ENCODE data around the gene PRKG1.
"Not testable (repeated sequence)": the region's sequence is repeated elsewhere in the genome, so short reads cannot be mapped to it uniquely, and the experiment has no call there.

The PRKG1 gene

DNA sequence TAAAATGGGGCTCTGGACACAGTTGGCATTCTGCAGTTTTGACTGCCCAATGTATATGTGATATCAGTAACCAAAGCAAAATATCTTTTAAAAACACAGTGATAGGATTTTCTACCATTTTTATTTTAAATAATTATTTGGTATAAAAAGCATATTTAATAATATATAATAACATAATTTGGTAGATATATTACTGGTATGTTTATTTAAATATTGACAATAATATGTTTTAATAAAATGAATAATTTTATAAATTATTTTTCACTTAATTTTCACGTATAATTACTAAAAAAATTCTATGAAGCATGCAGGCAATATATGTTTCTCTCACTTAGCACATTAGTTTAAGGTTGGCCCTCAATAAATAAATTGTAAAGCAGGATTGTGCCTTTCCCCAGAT, 269.1 kb downstream of the PRKG1 start:
- no peak for DNase-seq

DNA sequence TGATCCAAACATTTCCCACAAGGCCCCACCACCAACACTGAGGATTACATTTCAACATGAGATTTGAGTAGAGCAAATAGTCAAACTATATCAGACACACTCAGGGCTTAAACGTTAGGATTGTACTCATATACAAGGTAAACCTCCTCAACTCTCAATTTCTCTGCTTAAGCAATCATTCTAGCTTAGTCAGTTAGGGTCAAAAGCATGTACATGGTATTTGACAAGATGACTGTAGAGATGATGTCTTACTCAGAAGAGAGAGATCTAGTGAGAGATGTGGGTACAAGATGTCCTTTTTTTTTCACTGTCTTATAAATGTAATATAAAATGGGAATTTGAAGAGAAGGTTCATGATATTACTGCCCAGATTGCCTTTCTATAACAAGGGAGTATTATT, 270.1 kb downstream of the PRKG1 start:
- DNase-seq, result no peak

DNA sequence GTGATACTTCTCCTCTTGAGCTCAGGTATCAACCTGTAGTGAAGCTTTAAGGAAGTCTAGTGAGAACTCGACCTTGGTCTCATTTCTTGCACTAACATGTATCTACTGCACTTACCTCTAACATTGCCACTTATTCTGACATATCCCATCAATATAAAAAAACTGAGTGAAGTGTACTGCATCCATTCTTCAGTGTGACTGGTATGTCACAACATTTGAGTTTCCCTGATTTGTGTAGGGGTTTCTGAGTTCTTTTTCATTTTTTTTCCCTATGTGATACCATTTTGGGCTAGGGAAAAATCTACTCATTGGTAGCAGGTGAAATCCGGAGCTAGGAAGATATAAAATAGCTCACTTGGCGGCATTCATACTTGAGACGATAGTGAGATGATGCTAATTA, 274.3 kb downstream of the PRKG1 start:
- no peak for DNase-seq

DNA sequence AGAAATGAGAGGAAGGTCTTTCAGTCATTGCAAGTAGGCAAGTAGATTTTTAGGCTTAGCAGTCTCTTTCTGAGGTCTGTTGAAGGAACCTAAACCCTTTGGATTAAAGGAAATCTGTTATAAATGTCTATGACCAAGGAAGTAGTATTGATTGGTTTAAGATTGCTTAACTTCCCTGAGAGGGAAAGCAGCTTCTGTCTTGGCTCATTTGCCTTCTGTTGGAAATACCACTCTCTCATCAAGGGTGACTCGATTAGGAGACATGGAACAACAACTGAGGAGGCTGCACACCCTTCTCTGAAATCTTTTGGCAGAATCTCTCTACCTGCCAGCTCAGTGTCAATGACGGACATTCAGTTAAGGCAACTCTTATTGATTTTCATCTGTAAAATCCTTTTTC, 282.9 kb downstream of the PRKG1 start:
- no peak for DNase-seq

DNA sequence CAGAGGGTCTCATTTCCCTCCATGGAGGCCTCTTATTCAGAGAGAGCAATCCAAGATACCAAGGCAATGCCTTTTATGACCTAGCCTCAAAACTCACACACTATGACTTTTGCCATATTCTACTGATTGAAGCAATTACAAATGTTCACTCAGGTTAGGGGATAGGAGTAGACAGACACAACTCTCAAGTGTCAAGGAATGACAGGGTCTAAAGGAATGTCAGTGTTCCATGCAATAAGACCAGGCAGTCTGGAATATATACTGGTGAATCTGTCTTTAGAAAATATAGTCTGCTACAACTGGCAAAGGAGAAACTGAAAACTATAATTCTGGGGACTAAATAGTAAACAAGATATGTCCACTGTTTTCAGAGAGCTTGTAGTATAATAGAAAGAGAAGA, 283.9 kb downstream of the PRKG1 start:
- no peak for DNase-seq

DNA sequence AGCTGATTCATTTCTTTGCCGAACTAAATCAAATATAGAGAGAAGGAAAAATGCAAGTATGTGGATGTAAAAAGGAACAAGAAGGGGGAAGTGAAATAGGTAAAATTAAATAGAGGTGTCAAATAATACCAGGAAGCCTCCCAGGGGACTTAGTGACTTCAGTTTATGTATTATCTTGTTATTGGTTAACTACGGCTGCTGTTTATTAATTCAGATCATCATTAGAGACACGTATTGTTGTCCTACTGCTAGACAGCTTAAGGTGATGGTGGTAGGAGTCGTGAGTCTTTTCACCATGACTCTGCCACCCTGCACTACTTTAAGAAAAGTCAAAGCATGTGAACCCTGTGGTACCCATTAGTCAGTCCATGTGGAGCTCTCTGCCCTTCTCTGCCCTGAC, 289.1 kb downstream of the PRKG1 start:
- DNase-seq, result no peak

DNA sequence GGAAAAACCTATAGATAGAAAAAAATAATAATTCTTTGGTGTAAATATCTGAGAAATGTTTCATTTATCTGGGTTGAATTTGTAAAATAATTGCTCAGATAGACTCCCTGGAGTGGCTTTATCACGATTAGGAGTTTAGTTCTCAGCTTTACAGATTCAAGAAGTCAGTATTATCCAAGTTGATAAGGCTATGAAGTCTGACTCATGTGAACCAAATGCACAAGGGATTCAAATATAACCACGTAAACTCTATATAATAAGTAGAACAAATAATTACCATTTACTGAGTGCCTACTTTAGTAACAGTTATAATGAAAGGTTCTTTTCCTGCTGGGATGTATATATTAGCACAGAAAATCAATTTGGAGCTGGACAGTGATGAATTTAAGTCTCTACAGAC, 290.4 kb downstream of the PRKG1 start:
- DNase-seq, result no peak

DNA sequence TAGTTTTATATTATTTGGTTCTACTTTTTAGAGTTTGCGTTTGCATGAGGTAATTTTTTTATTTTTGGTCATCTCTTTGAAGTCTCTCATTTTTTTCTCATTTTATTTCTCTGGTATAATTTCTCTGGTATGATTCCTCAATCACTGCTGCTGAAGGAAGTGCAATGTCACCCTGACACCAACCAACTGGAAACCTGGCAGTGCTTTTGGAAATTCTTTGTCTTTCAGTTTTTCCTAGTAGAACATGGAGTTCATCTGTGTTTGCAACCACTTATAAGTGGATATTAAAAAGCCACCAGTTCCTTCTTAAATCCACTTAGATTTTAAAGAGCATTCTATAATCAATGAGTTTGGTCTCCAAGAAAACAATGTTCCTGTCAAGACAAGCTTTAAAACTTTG, 291.8 kb downstream of the PRKG1 start:
- DNase-seq, result no peak

DNA sequence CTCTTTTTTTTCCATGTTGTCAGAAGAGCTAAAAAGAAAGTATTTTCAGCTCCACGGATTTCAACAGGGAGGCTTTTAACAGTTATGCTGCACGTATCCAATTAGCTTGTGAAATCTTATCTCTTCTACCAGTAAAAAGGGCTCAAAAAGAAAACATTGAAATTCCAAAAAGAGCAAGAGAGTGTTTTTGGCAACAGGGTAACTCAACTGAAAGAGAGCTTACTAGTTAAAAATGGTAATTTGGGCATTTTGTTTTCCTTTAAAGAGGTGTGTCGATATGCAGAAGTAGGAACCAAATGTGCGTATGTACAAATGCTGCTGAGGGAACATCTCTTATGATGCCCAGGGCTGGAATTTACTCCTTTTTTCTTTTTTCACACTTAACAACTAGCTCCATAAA, 292.8 kb downstream of the PRKG1 start:
- no peak for DNase-seq

DNA sequence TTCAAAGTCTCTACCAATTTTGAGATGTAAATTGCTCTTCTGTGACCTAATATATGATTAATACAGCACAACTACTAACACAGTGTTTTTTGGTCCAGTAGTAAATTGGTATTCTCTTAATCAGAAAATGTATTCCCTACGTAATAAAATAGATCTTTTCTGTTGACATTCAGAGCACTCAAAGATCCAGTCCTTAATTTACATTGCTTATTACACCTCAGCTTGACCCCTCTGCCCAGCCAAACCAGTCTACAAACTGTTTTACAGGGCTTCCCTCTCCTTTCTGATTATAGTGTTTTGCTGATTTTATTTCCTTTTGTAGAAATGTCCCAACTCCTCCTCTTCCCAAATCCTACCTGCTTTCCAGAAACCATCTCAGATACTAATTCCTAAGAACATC, 293.4 kb downstream of the PRKG1 start:
- DNase-seq, result no peak

DNA sequence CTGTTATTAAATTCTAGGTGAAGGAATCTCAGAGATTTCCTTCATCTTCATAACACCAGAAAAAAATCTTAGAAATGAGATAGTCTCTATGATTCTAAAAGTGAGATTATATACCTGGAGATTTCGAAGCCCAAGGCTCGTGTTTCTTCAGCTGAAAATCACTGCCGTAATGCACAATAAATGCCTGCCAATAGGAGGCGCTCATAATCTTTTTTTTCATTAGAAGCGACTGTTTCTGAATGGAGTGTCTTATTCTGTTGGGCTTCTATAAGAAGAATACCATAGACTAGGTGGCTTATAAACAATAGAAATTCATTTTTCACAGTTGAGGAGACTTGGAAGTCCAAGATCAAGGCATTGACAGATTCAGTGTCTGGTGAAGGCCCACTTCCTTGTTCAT, 294.7 kb downstream of the PRKG1 start:
- DNase-seq, result no peak

DNA sequence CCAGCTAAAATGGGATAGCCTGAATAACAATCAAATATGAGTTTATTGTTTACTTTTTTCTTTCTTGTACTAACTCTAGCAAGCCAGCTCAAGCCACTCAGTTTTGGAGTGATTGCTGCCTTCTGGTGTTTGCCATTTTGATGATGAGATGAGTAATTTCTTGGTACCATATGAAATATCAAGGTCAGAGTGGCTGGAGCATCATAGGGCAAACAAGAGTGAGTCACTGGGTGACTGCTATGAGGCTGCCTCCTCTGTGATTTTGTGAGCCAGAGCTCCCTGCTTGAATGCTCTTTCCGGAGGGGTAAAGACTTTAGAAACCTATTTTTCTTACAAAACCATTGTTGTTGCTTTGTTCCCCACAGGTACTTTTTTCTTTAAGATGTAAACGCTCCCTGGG, 295.6 kb downstream of the PRKG1 start:
- no peak for DNase-seq

DNA sequence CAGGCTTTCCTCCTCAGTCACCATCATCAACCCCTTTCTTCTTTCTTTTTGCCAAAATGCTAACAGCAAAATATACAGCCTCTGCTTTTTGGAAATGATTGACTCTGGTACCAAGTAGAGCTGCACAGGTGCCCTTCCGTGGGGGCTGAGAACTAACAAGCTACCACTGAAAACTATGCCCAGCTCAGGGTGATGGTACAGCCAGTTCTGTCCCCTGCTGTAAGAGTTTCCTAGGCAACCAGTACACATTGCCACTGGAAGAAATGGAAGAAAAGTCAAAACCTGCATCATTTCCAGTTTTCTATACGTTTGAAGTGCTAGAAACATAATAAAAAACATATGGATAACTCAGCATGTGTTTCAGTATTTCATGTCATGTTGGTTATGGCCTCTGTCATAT, 297.5 kb downstream of the PRKG1 start:
- DNase-seq, result no peak

DNA sequence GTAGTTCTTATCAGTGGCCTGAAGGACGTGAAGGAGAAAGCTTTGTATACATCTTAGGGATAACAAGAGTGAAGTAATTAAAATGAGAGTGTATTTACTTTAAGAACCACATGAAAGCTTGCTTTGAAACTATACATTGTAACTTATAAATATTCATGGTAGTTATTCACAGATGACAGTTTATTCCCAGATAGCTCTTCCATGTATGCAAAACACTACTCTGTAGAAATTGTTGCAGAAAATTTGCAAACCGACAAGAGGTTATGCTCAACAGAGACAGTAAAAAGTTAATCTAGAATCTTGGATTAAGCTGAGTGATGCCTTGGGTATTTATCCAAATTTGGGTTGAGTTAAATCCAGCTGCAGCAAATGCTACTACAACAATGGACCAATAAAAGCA, 301.5 kb downstream of the PRKG1 start:
- DNase-seq, result no peak

DNA sequence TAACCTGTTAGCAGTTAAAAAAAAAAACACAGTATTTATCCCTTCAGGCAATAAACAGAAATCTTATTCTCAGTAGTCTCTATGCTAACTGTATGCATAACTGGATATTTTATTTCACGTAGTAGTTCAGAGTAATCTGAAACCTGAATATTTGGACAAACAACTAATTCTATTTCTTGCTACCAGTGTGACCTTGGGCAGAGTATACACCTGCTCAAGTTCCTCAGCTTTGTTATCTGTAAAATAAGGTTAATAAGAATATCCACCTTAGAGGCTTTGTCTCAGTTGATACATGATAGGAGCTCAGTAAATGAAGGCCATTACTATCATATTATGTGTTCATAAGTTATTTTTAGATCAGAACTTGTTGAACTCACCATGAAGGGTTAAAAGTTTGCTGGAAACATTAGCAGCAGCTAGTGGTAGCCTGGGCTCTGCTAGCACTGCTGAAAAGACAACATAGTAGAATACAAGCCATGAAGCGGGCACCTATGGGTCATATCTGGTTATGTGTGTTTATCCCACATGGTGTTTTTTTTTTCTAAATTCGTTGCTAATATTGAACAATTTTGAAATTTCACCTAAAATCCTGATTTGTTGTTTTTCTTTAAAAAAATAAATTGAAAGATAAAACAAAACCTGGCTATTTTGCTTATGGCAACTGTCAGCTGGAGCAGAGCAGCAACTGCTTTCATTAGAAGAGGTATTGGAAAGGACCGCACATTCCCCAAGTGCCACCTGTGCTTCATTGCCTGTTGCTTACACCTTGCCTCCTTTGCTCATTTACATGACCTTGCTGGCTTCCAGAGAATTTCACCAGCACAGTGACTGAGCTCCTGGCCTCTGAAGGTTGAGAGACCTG, 303.0 kb downstream of the PRKG1 start:
- DNase-seq, result no peak

DNA sequence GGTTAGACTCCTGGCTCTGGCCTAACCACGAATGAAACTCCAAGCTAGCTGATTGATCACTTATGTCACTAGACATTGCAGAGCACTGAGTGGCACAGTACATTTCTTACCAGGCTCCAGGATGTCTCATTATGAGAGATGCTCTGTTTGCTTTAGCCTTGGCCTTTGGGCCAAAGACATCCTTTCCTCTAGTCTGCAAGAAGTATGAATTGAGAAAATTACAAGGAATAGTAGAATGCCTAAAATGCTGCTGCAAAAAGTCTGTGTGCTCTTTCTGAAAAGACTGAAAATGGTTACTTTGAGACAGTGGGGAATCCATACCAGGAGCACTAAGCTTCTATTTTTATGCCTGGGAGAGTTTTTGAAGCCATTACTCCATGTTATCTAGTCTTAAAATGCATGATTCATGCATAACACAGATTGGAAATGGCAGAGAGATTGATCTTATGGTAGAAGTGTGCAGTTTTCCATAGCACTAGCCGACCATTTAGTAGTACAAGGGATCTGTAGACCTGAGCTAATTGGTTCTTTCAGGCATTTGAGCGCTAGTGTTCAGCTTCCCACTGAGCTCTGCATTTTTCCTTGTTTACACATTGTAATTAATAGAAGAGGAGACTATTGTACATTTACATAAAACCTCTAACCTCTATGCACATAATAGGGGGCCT, 303.8 kb downstream of the PRKG1 start:
- no peak for DNase-seq

DNA sequence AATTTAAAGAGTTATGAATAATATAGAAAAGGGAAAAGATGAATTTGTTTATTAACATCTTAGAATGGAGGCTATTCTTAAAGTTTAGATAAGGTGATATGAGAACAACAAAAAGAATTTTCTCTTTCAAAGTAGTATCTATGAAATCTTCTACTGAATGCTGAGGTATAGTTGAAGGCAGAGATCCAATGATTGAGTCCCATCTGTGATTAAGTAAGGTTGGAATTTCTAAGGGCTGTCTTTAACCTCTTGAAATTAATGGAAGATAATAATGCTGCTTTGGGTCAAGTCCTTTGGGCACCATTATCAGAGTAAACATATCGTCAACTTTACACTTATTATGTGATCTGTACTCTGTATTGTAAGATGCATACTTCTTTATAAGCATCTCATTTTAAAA, 307.9 kb downstream of the PRKG1 start:
- DNase-seq, result no peak

DNA sequence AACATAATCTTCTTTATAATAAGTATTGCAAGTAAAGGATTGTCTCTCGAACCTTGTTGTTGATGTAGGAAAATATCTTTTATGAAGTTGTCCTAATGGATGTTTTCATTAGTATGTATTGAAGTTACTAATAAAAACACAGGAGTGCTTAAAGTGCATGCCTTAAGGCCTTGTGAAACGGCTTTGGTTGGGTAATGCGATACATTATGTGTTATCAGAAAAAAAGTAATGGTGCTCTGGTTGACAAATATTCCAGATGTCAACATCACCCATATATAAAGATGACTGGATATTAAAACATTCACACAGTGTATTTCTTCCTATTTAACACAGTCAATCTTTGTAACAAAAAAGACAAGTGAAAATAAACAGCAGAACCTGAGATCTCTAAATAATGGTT, 310.7 kb downstream of the PRKG1 start:
- no peak for DNase-seq

DNA sequence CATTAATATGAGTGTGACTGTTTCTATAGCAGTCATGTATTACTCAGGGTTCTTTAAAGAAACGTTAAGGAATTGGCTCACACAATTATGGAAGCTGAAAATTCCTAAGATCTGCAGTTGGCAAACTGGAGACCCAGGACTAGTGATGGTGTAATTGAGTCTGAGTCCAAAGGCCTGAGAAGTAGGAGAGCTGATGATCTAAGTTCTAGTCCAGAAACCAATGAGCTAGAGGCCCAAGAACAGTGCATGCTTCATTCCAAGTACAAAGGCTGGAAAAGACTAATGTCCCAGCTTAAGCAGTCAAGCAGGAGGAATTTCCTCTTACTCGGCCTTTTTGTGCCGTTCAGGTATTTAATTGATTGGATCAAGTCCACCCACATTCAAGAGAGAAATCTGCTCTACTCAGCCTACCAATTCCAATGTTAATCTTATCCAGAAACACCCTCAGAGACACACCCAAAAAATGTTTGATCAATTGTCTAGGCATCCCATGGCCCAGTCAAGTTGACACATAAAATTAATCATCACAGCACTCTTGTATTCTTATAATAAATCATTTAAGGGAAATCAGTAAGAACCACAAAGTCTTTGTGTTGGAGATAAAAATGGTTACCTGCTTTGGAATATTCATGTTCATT, 312.1 kb downstream of the PRKG1 start:
- DNase-seq, result no peak

DNA sequence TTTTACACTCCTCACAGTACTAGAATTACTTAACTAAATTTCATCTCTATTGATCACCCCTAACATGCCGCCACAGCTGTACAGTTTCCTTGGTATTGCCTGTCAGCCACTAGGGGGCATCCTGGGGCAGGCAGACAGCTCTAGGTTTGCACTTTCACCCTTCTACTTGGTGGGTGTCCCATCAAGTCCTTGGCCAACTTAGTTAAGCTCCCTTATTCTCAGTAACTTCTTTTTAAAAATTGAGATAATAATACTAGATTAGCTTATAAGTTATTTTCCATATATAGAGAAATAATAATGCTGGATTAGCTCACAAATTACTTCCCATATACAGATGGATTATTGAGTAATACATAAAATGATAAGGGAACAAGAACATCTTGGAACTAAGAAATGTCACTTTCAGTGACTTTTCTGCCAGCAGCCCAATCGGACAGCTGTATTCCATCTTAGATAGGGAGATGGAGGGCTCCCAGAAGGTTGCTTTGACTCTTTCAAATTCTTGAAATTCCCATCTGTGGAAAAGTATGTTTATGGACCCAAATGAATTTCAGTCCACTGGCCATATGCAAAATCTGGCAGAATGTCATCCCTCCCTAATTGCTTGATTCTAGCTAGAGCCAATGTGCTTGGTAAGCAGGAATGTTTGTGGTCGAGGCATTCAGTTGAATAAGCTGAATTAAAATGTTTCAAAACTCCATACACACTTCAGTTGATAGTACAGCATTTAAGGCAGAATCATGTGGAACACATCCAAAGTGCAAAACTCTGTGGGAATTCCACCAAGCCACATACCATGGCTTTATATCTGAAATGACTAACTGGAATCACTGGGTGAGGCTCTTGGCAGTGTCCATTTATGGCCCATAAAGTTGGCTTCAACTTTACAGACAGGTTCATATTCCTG, 315.4 kb downstream of the PRKG1 start:
- DNase-seq, result peak; percentile 25

DNA sequence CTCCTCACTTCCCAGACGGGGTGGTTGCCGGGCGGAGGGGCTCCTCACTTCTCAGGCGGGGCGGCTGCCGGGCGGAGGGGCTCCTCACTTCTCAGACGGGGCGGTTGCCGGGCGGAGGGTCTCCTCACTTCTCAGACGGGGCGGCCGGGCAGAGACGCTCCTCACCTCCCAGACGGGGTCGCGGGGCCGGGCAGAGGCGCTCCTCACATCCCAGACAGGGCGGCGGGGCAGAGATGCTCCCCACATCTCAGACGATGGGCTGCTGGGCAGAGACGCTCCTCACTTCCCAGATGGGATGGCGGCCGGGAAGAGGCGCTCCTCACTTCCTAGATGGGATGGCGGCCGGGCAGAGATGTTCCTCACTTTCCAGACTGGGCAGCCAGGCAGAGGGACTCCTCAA, 318.7 kb downstream of the PRKG1 start:
- DNase-seq, result not testable (repeated sequence)

DNA sequence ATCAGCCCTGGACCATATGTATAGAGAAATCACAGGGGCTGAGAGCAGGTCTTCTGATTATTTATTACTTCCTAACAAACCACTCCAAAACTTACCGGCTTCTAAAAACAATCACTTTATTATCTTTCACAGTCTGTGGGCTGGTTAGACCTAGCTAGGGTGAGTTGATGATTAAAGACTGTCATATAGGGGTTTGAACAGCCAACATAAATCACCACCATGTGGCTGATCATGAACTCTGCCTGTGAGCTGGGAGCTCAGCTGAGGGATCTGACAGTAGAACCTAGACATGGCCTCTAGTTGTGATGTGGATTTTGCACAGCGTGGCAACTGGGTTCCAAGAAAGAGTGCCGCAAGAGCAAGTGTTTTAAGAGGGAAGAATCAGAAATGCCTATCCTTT, 319.8 kb downstream of the PRKG1 start:
- DNase-seq, result no peak

DNA sequence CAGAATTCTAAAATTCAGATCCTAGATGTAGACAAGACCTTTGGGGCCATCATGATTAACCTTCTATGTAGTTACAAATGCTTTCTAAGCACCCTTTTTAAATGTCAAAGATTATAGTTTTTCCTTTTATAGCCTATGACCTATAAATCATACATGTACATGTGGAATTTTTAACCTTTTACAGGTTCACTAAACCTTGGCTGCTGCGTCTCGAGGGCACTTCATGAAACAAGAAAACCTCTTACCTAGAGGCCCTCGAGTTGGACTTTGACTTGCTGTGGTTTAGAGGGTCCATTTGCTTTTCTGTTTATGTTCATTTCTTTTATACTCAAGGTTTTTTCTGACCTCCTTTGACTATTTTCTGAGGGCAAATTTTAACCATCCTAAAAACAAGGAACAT, 323.0 kb downstream of the PRKG1 start:
- no peak for DNase-seq

All from activated naive CD4-positive, alpha-beta T cell treated with Interleukin-2 at 50 U/mL for 16 hours (primary cell).